ENCODE measurements around the gene NOXA1. TPM values are rescaled to one million over a fixed set of nuclear protein-coding genes. Genes with fewer than 3 reads are reported as not detected.

Gene NOXA1
- total and polyA plus RNA-seq, 9 of the 15 experiments (the other 6 are each of a cell fraction or from before 2014, with no cell fraction given), result 0.07 to 1.2 (median 0.20) TPM; not detected in 4

DNA sequence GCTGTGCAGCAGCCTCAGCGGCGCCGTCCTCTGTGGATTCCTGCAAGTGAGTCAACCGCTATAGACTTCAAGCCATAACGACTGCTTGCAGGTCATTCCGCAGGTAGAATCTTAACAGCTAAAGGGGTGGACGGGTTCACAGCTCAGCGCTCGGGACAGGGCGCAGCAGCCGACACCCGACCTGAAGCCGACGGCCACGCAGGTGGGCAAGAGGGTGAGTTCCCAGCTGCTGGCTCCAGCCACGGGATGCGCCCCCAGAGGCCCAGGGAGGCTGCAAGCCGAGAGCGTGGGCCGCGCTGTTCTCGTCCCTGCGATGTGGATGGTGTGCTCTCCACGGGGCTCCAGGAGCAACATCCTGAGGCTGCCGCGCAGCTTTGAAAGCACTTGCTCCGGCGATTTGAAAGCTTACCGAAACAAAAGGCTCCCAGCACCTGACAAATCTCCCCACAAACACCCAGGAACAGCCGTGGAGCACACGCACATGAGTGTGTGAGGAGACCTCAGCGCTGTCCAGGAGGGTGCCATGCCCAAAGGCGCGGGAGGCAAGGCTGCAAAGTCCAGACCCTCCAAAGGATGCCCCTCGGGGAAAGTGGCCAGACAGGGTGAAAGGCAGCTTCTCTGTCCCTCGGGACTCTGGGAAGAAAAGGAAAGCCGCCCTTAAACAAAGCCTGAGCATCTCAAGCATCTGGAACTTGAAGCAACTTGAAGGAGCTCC lies 48.9 kb upstream of the NOXA1 start:
- no peaks in the 10 kb centered on the region for H4K20me1 ChIP-seq (replicated peaks; ENCODE audit: control insufficient read depth, insufficient read depth, low read length)
- FAIRE-seq, result no peak
- H3K9me1 ChIP-seq (ENCODE audit: control insufficient read depth, insufficient read depth, low read length), result no peaks in the 10 kb centered on the region
- intact Hi-C loops (cut with micrococcal nuclease), result no loop called here
- DNase-seq (ENCODE audit: extremely low read depth in 1 of 4, low spot score in 3 of 4), result no peak
- CTCF ChIA-PET (ENCODE audit: low intra/inter-chr PET ratio), result no interaction called here
- in situ Hi-C loops (cut with MboI), result no loop called here
- no TSS peak for BruUV-seq (replicated peaks)
- H3K4me2 ChIP-seq (ENCODE audit: insufficient read depth, low read length), result no peak overlapping the region
- TF ChIP-seq HDAC3 (IDR thresholded peaks at IDR 0.05; ENCODE audit: borderline replicate concordance, partially characterized antibody), result no peak
- peak; percentile 40; the same call in 1 of the 2 replicates for TF ChIP-seq POLR2G (IDR thresholded peaks at IDR 0.05; ENCODE audit: low read depth, low read length)
- no peak for TF ChIP-seq ZNF174 (CRISPR knock-in tag; IDR thresholded peaks at IDR 0.05)
- TF ChIP-seq GTF2F1 (IDR thresholded peaks at IDR 0.05; ENCODE audit: low read depth, low read length), result no peak
- WGBS (ENCODE audit: insufficient coverage, low coverage, missing lambda C conversion rate), result 60% methylated on average over 29 of the region's 37 CpGs
- H3K9ac ChIP-seq (ENCODE audit: insufficient read depth in 1 of 2, low read depth in 2 of 2, low read length in 2 of 2), result no peak overlapping the region
- no peak overlapping the region for H3K4me3 ChIP-seq
- POLR2A ChIA-PET, result interaction anchor here (0.8 kb wide), 1 partner anchor 15 kb away, joined by 3 read pairs; no protein-coding TSS in a partner anchor
- H3K79me2 ChIP-seq (ENCODE audit: control insufficient read depth, insufficient read depth, low read length), result no peaks in the 10 kb centered on the region
- H3K36me3 ChIP-seq (ENCODE audit: control insufficient read depth, insufficient read depth, low read length), result no peaks in the 10 kb centered on the region
- H2AFZ ChIP-seq (ENCODE audit: low read depth, low read length), result no peak overlapping the region
- H3K4me1 ChIP-seq (replicated peaks in 1 of 2; ENCODE audit: control insufficient read depth in 2 of 2, insufficient read depth in 2 of 2, low read length in 2 of 2), result peaks cover 0 to 38% of the 10 kb centered on the region in 2 experiments; a peak in 2 of 5 replicates
- no peak overlapping the region for H3K27ac ChIP-seq (ENCODE audit: extremely low read depth, low read depth, low read length)
- no peaks in the 10 kb centered on the region for H3K27me3 ChIP-seq (ENCODE audit: control insufficient read depth in 2 of 2, insufficient read depth in 2 of 2, low read length in 2 of 2)
- no peak for ATAC-seq
- H3K9me3 ChIP-seq (replicated peaks; ENCODE audit: control insufficient read depth, insufficient read depth, low read depth, low read length), result peaks cover 7% of the 10 kb centered on the region
